NT2/D1 (cell line): Measurements from ENCODE around the gene RNLS.

ENCODE experiments used
- SUZ12 ChIP-seq: IDR thresholded peaks from 2 replicates; pipeline ENCODE4 v1.6.1; 2011; ENCODE audit not compliant: insufficient read length, insufficient read depth; ENCODE audit errors: extremely low read depth
- YY1 ChIP-seq: IDR thresholded peaks from 2 replicates; pipeline ENCODE4 v1.6.1; 2011; ENCODE audit not compliant: insufficient read length, insufficient read depth

DNA sequence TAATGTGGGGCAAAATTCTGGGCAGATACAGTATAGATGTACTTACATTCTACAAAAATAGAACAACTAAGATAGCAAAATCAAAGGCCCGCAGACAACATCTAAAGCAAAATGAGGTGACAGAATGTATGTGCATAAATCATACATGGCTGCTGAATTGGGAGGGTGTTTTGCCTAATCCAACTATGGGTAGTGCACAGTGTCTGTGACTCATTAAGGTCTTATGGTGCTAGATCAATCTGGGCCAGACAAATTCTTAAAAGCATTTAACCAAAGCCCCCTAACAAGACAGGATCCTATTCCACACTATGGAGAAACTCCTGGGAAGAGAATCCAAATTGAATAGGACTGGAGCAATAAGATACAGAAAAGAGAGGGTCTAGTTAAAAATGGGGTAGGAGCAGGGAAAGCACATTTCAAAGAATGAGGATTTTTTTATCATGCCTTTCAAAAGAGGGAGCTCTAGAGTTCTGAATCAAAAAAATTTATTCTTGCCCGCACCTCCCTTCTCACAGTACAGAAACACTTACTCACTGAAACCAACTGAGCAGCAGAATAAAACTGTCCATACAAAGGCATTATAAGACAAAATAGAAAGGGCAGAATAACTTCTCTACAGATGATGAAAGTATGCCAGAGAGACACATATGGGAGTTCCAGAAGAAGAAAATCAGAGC is 181.3 kb downstream of the RNLS start:
- no peak for TF ChIP-seq YY1
- no peak for TF ChIP-seq SUZ12
